ENCODE measurements around the gene ST3GAL5. TPM values are rescaled to one million over a fixed set of nuclear protein-coding genes. Genes with fewer than 3 reads are reported as not detected.
A peak's percentile ranks its signal among the peaks of the same experiment; 100 is the strongest.

ST3GAL5 gene
- total RNA-seq, 1 donor from 2014 or later = 46.5 TPM

DNA sequence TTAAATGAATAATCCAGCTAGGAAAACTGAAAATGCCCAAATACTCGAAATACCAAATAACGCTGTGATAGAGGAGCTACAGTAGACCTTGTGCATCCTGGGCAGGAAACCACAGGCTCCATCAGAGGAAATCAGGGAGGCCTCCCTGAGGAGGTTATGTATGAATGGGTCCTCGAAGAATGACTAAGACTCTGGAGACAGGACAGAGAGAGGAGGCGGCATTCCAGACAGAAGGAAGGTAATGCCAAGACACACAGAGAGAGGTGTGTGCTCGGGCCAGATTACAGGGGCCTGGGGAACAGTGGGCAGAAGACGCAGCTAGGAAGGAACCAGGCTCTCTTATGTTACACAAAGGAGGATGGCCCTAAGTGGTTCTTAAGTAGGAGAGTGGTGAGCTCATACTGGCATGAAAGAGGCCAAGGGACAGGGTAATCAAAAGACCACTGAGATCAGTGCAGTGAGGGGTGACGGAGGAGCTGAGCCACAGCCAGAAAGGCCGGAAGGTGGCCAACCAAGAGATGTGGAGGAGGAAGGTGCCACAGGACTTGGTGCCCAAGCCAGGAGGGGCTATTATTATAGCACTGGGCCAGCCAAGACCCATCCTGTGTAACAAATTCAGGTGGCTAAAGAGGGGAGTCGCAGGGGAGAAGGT lies 9.9 kb downstream of the ST3GAL5 start:
- Mint-ChIP-seq H3K27ac (ENCODE audit: unreplicated experiment) (no peak overlapping the region), H3K4me3 (ENCODE audit: unreplicated experiment) (no peak overlapping the region), H3K27me3 (ENCODE audit: unreplicated experiment) (no peaks in the 10 kb centered on the region), H3K36me3 (ENCODE audit: unreplicated experiment) (peaks cover 29% of the 10 kb centered on the region), H3K4me1 (ENCODE audit: low read depth, unreplicated experiment) (peaks cover 6% of the 10 kb centered on the region), H3K9me3 (ENCODE audit: unreplicated experiment) (peaks cover 5% of the 10 kb centered on the region)
- TF ChIP-seq, protein P1, sequence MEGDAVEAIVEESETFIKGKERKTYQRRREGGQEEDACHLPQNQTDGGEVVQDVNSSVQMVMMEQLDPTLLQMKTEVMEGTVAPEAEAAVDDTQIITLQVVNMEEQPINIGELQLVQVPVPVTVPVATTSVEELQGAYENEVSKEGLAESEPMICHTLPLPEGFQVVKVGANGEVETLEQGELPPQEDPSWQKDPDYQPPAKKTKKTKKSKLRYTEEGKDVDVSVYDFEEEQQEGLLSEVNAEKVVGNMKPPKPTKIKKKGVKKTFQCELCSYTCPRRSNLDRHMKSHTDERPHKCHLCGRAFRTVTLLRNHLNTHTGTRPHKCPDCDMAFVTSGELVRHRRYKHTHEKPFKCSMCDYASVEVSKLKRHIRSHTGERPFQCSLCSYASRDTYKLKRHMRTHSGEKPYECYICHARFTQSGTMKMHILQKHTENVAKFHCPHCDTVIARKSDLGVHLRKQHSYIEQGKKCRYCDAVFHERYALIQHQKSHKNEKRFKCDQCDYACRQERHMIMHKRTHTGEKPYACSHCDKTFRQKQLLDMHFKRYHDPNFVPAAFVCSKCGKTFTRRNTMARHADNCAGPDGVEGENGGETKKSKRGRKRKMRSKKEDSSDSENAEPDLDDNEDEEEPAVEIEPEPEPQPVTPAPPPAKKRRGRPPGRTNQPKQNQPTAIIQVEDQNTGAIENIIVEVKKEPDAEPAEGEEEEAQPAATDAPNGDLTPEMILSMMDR (IDR thresholded peaks at IDR 0.05; ENCODE audit: partially characterized antibody, unreplicated experiment) = no peak
- DNase-seq = no peak

DNA sequence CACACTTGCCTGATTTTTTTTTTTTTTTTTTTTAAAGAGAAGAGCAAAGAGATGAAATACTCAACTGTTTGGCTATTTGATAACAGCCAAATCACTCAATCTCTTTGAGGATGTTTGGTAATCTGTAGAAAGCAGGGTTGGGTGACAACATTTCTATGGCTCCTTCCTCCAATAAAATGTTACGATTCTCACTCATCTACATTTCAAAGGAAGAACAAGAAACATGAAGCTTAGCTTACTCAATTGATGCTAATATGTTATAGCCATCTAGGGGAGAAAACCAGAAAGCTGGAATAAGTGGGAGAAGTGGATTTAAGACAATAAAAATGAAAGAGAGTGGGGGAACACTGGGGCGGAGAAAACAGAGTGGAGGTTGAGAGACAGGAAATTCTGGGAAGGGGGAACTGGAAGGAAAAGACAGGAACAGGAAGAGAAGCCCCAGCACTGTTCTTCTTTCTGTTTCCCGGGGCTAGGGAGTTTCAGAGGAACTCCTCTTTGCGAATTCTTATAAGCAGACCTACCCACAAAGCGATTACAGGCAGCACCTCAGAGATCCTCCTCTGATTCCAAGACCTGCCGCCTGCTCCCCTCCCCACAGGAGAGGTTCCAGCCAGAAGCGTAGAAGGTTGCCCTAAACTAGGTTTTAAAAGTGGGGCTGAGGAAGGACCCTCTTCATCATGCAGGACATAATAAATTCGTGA lies 13.3 kb downstream of the ST3GAL5 start:
- Mint-ChIP-seq H3K4me1 (ENCODE audit: low read depth, unreplicated experiment) (peaks cover 6% of the 10 kb centered on the region), H3K36me3 (ENCODE audit: unreplicated experiment) (peaks cover 10% of the 10 kb centered on the region), H3K9me3 (ENCODE audit: unreplicated experiment) (no peaks in the 10 kb centered on the region), H3K27me3 (ENCODE audit: unreplicated experiment) (peaks cover 2% of the 10 kb centered on the region), H3K4me3 (ENCODE audit: unreplicated experiment) (no peak overlapping the region), H3K27ac (ENCODE audit: unreplicated experiment) (no peak overlapping the region)
- TF ChIP-seq, protein P1 (IDR thresholded peaks at IDR 0.05; ENCODE audit: partially characterized antibody, unreplicated experiment) = no peak
- DNase-seq = no peak

DNA sequence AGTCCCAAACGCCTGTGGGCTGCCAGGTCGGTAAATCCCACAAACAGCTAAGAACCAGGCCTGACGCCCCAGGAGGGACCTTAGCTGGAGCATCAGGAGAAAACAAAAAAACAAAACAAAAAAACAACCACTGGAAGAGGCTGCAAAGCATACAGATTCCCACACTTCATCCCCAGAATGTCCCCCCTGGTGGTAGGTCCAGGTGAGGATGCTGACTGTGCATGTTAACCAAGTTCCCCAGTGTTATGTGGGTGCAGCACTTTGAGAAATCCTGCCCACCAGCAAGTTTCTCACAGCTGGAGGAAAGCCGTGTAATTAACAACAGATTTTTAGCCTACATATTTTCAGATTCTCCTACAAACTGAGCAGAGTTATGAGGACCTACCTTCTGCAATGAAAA lies 15.1 kb downstream of the ST3GAL5 start:
- DNase-seq = no peak
- H3K27me3 Mint-ChIP-seq (ENCODE audit: unreplicated experiment) = peaks cover 2% of the 10 kb centered on the region

GRCh38 chr2:85872536-85873161 lies 16.1 kb downstream of the ST3GAL5 start:
- no peaks in the 10 kb centered on the region for H3K4me1 Mint-ChIP-seq (ENCODE audit: low read depth, unreplicated experiment)
- H3K27ac Mint-ChIP-seq (ENCODE audit: unreplicated experiment) = no peak overlapping the region
- H3K9me3 Mint-ChIP-seq (ENCODE audit: unreplicated experiment) = no peaks in the 10 kb centered on the region
- TF ChIP-seq, protein P1 (IDR thresholded peaks at IDR 0.05; ENCODE audit: partially characterized antibody, unreplicated experiment) = no peak
- peaks cover 2% of the 10 kb centered on the region for H3K27me3 Mint-ChIP-seq (ENCODE audit: unreplicated experiment)
- DNase-seq = no peak
- H3K36me3 Mint-ChIP-seq (ENCODE audit: unreplicated experiment) = peaks cover 5% of the 10 kb centered on the region
- no peak overlapping the region for H3K4me3 Mint-ChIP-seq (ENCODE audit: unreplicated experiment)

More for the DNA sequence above, 15.1 kb downstream of the ST3GAL5 start:
- TF ChIP-seq, protein P1 (IDR thresholded peaks at IDR 0.05; ENCODE audit: partially characterized antibody, unreplicated experiment) = peak; percentile 22
- Mint-ChIP-seq H3K4me1 (ENCODE audit: low read depth, unreplicated experiment) (peaks cover 3% of the 10 kb centered on the region), H3K36me3 (ENCODE audit: unreplicated experiment) (peaks cover 7% of the 10 kb centered on the region), H3K9me3 (ENCODE audit: unreplicated experiment) (no peaks in the 10 kb centered on the region), H3K4me3 (ENCODE audit: unreplicated experiment) (no peak overlapping the region), H3K27ac (ENCODE audit: unreplicated experiment) (no peak overlapping the region)

Measured in glutamatergic neuron (in vitro differentiated cells).